Pulmonary artery endothelial cell (primary cell): ENCODE results near the gene EPB41. TPM values are rescaled to one million over a fixed set of nuclear protein-coding genes. Genes with fewer than 3 reads are reported as not detected.
"Not testable (repeated sequence)": the region's sequence is repeated elsewhere in the genome, so short reads cannot be mapped to it uniquely, and the experiment has no call there.

Experiments
- DNase-seq: peaks from one replicate; pipeline ENCODE4 v3.0.0-alpha.2; 2011; ENCODE audit warnings: low read depth, low spot score
- total RNA-seq: library from RNA; depleted of rRNA; stranded (reverse); fragments of >200 nt; gene quantifications from 2 replicates; pipeline ENCODE4 v1.2.3, GENCODE V29; 2014

The EPB41 gene
- total RNA-seq, 1 donor from 2014 or later, result 18.6 TPM

DNA sequence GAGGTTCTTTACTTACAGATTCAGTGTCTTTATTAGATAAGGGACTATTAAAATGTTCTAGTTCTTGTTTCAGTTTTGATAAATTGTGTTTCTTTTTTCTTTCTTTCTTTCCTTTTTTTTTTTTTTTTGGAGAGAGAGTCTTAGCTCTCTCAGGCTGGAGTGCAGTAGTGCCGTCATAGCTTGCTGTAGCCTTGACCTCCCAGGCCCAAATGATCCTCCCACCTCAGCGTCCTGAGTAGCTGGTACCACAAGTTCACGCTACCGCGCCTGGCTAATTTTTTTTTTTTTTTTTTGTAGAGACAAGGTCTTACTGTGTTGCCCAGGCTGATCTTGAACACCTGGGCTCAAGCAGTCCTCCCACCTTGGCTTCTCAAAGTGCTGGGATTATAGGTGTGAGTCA is 132.8 kb downstream of the EPB41 start:
- DNase-seq, result no peak

DNA sequence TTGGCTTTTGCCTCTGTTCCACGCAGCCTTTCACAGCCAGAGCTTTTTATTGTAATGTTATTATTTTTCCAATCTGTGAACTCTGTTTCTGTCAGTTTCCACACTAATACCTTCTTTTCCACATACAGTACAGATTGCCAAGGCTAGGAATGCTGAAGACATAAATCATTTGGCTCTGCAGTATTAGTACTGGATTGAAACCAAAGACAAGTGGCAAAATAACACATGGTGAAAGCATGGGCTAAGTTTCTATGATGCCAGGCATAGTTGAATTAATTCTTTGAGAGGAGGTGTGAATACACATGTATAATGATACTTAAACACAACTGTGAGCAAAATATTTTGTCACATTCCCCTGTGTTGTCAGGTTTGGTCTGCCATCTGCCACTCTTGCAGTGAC is 135.8 kb downstream of the EPB41 start:
- no peak for DNase-seq

DNA sequence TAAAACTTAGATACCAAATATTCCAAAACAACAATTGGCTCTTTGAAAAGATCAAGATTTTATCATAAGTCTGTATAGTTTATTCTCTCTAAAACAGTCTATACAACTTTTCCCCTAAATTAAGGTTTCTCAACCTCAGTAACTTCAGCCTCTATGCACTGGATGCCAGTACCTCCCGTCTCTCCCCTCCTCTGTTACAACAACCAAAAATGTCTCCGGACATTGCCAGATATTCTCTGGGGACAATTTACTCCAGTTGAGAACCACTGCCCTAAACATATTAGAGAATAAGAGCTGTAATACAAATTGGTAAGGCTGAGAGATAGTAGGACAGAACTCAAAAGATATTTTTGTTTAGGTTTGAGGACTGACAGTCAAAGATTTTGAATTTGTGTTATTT is 137.7 kb downstream of the EPB41 start:
- DNase-seq, result no peak

DNA sequence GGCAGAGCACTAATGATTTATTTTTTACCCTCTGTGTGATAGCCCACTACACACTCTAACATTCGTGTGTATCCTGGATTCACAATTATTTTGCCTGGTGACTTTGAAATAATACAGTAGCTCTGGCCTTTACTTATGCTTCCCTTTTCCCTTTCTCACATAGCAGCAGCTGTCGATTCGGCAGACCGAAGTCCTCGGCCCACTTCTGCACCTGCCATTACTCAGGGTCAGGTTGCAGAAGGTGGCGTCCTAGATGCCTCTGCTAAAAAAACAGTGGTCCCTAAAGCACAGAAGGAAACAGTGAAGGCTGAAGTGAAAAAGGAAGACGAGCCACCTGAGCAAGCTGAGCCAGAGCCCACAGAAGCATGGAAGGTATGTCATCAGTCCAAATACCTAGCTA is 138.6 kb downstream of the EPB41 start:
- DNase-seq, result no peak

DNA sequence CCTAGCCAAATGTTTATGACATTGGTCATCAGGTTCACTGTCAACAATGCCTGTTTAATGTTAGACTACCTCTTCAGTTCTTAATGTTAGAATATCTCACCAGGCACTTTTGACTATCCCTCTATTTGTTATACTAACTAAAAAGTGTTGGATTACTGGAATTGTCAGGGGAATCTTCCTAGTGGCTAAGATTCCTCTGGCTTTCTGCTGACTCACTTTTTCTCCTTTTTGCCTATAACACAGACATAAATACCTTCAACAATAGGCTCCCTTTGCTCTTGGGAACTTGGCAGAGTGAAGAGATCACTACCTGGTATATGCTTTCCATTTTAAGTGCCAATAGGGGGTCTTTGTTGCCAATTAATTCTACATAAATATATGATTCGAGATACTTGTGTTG is 140.8 kb downstream of the EPB41 start:
- DNase-seq, result no peak

DNA sequence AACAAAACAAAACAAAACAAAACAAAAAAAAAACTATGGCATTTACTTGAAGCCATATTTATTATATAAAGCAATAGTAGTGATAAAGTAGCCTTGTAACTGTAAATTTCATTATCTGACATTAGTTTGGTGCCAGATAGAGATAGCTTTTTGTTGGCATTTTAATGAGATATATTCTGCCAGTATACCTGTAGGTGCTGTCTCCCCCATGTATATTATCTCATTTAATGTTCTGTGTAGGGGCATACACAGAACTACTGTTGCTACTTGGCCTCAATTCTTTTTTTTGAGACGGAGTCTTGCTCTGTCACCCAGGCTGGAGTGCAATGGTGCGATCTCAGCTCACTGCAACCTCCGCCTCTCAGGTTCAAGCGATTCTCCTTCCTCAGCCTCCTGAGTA is 141.9 kb downstream of the EPB41 start:
- DNase-seq, result no peak

DNA sequence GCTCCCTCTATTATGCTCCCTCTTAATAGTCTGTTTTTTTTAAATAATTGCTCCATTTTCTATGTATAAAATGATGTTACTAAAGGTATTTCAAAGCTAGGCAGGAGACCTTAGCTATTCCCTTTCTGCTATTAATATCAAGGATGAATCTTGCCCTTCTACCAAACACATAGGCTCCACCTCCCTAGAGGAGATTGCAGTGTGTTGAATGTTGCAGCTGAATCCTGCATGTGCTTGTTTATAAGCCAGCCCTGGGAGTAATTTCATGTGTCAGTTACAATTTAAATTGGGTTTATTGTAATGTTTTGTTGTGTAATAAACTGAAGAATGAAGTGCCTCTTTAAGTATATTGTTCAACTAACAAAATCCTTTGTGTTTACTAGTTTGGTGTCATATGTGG is 143.3 kb downstream of the EPB41 start:
- no peak for DNase-seq

DNA sequence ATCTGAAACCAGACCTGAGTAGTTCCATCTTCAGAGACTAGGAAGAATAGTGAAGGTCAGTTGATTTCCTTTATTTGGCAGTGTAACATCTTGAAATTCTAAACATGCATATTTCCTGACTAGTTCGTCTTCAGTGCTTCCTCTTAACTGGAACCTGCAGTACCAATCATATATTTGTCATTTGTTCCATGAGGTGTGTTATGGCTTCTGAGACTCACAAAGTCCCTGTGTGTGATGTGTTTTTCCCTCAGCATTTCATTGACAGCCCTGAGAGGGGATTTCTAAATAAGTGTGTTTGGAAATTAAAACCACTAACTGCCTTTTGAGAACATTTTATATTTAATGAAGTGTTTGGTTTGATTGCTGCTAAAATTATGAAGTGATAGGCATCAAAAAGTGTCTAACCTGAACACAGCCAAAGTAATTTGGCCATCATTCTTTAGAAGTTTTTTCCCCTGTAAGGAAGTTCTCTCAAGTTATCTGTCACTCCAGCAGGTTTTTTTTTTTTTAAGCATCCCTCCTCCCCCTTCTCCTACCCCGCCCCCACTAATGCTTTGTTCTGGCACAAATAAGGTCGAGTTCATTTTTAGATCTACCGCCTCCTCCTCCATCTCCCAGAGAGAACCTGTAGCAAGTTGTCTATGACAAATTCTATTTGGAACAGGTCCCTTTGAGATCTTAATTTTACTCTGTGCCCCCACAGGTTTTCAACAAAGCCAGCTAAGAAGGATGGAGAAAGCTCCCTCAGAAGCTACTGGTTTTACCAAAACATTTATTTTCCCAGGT is 148.0 kb downstream of the EPB41 start:
- no peak for DNase-seq

DNA sequence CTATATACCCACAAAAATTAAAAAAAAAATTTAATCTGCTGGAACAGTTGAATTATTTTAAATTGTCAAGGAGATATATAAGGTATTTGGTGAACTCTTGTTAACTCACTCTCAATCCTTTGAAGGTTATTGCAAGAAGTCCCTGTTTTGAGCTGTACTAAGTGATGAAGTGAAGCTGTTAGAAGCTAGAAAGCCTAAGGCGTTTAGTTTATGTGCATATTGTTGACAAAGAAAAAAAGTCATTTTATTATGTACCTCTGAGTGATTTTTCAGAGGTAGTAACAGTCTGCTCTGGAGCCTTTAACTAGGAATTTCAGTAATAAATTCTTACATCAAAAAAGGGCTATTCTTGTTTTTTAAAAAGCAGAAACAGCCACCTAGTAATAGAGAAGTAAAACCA is 149.7 kb downstream of the EPB41 start:
- no peak for DNase-seq

DNA sequence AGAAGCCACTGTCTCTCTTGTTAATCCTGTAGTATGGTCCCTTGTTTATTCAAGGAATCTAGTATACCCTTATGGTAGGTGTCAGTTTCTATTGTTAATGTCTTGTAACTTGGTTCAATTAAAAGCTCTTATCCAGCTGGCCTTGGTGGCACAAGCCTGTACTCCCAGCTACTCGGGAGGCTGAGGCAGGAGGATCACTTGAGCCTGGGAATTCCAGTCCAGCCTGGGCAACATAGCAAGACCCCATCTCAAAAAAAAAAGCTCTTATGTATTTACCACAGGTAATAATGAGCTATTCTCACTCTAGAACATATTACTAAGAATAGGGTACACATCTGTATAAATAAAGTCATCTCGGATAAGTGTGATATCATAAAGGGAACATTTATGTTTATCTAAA is 162.8 kb downstream of the EPB41 start:
- DNase-seq, result no peak

DNA sequence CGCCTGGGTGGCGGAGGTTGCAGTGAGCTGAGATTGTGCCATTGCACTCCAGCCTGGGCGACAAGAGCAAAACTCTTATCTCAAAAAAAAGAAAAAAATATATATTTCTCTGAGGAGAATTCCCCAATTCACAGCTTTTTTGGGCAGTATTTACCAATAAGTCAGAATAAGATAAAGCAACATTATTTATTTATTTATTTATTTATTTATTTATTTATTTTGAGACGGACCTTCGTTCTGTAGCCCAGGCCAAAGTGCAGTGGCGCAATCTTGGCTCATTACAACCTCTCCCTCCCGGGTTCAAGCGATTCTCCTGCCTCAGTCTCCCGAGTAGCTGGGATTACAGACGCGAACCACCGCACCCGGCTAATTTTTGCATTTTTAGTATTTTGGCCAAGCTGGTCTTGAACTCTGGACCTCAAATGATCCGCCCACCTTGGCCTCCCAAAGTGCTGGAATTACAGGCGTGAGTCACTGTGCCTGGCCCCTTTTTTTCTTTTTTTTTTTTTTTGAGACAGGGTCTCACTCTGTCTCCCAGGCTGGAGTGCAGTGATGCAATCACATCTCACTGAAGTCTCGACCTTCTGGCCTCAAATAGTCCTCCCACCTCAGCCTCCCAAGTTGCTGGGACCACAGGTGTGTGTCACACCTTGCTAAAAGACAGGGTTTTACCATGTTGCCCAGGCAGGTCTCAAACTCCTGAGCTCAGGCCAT is 165.7 kb downstream of the EPB41 start:
- DNase-seq, result not testable (repeated sequence)

DNA sequence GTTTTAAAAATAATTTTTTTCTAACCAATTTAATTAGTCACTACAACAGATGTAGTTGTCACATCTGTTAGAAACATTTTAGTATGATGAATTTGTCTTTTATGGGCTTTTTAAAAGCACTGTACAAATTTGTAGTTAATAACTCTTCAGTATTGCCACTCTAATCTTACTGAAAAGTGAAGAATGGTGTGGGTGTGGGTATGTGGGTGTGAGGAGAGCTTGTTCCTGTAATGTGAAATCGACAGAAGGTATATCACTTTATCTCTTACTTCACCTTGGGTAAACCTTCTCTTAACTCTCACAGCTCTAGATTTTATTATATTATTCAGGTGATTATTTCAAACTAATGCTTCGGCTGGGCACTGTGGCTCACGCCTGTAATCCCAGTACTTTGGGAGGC is 166.8 kb downstream of the EPB41 start:
- DNase-seq, result no peak

DNA sequence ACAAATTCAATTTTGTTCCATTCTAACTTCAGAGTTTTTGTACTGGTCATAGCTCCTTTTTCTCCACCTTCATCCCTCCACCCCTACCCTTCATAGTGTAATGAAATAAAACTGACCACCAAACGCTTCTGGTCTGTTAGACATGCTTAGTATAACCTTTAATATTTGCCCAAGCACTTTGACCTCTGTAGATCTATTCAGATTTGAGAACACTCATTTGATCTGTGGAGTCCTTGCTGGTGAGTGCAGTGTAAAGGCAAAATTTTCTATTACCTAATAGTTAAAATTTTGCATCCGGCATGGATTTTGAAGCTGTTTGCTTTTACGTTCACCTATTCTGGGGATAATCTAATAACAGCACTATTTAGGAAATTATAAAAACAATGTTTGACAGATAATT is 168.2 kb downstream of the EPB41 start:
- DNase-seq, result no peak

DNA sequence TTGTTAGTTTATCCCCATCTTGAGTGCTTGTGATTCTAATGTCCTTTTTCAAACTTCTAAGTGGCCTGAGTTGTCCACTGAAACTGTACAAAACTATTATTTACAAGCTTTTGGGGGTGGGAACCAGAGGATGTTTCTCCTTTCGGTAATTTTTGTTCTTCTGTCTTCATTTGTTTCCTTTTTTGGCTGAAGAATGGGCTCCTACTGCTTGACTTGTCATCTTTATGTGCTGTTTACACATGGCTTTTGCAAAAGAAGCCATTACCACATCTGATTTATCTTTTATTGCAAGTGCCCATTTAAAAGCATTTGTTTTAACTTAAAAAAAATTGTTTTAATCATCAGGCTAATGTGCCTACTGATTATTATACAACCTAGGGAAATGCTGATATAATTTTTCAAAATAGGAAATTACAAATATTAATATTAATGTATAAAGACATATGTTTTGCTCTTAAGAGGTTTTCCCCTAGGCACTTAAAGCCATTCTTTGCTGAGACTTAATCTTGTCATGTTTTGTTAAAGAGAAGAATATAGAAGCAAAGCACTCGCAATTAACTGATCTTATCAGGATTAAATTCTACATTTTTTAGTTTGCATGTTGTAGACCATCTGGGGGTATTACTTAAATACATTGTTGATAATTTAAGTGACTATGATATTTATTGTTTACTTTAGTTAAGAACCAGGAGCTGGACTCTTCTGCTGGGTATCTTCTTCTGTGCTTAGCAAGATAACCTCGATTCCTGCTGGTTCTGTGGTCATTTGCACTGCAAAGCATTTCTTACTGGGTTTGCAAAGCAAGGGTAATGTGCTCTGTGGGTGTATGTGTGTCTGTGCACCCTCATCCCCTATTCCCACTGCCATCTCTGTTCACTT is 169.2 kb downstream of the EPB41 start:
- DNase-seq, result no peak

DNA sequence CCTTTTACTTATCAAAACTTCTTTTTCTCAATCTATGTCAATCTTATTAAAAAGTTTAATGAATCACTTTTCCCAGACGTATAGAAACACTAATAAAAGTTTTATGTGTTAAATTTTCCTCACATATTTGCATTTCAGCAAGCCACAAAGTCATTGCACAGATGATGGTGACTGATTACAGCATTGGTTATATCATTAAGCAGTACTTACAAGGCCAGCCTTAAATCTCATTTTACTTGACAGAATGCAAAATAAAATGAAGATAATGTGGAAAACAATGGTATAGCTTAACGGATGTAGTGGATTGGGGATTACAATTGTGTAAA is 169.8 kb downstream of the EPB41 start:
- no peak for DNase-seq

DNA sequence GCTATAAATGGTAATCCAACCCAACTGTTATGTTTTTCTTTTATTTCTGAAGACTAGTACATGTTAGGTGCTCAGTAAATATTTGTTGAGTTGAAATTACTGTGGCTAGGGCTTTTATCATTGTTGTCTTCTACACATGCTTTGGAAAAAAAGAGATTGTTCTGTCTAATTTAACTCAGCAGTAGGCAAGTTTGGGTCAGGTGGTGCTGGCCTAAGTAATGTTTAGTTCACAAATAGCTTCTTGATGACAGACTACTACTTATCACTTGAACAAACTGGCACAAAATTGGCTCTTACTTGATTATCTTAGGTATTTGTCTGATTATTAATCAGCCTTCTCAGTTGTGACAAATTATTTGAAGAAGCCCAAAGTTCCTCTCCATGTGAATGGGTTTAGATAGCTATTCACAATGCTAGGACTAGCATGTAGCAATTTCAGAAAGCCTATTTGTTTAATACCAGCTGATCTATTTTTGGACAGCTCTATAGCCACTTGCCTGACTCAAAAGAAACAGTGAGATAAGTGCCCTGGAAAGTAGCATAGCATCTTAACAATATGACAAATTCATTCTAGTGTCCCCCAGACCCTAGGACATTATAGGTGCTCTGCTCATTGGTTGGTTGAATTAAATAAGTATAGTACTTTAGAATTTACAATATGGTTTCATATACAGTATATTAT is 176.7 kb downstream of the EPB41 start:
- no peak for DNase-seq

DNA sequence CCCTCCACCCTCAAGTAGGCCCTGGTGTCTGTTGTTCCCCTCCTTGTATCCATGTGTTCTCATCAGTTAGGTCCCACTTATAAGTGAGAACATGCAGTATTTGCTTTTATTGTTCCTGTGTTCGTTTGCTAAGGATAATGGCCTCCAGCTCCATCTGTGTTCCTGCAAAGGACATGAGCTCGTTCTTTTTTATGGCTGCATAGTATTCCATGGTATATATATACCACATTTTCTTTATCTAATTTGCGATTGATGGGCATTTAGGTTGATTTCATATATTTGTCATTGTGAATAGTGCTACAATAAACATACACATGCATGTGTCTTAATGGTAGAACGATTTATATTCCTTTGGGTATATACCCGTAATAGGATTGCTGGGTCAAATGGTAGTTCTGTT is 178.3 kb downstream of the EPB41 start:
- DNase-seq, result not testable (repeated sequence)

DNA sequence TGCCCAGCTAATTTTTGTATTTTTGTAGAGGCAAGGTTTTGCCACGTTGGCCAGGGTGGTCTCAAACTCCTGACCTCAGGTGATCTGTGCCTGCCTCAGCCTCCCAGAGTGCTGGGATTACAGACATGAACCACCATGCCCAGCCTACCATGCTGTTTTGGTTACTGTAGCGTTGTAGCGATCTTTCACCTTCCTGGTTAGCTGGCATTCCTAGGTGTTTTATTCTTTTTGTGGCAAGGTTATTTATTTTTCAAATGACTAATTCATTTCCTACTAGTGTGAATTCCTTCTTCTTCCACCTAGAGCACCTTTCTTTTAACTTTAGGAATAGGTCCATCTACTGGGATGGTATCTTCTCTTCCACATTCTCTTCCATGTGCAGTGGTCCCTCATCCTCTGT is 180.1 kb downstream of the EPB41 start:
- no peak for DNase-seq

DNA sequence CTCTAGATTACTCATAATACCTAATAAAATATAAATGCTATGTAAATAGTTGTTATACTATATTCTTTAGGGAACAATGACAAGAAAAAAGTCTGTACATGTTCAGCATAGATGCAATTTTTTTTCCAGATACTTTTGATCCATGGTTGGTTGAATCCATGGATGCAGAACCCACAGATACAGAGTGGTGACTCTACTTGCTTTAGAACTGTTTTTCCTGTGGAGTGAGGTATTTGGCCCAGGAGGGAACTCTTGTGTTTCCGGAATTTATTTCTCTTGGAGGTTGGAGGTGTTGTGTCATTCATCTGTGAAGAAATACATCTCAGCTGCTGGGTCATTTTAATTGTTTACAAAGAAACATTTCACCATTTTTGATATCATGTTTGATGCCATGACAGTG is 180.6 kb downstream of the EPB41 start:
- no peak for DNase-seq

DNA sequence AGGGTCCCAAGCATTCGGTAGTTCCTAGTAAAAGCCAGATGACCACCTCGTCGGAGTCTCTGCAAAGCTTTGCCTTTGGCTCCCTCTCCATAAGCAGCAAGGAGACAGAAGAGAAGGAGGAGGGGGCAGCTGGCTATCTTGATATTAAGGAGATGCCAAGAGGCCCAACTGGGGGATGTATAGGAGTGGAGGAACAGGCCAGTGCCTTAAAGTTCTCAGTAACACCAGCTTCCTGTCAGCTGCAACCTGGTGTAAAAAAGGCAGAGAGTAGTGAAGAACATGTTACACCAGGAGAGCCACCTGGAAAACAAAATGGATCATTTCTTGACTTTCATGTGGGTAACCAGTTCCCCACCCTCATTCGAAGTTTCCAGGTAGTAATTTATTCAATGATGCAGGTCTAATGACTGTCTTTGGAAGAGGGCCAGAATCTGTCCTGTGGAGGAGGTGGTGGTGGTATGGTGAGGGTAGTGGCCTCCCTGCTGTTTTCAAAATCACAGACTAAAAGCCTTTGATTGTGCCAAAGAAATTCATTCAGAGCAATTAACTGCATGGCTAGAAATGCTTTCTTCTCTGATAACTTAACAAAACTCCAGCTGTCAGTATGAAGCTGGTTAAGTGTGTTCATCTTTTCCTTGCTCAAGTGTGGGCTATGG is 182.0 kb downstream of the EPB41 start:
- DNase-seq, result no peak

DNA sequence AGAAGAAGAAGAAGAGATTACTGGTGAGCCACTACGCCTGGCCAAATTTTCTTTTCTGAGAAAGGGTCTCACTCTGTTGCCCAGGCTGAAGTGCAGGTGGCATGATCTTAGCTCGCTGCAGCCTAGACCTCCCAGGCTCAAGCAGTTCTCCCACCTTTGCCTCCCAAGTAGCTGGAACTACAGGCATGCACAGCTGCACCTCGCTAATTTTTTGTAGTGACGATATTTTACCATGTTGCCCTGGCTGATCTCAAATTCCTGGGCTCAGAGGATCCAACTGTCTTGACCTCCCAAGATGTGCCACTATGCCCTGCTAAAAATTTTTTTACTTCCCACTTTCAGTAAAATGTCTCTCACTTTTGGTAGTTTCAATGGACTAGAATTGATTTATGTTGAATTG is 184.9 kb downstream of the EPB41 start:
- DNase-seq, result no peak
